Peyer's patch (tissue), 4 donors: Measurements from ENCODE around the gene TKFC. TPM values are rescaled to one million over a fixed set of nuclear protein-coding genes. Genes with fewer than 3 reads are reported as not detected.
A peak's percentile ranks its signal among the peaks of the same experiment; 100 is the strongest.

Experiments
- DNase-seq, 3 donors: peaks; one replicate each; pipeline ENCODE4 v3.0.0-alpha.2; 2017 to 2019
- H3K27ac ChIP-seq, 4 donors: fragments of 200-600 bp; sonication (generic); one replicate each; pipeline ENCODE4 v1.5.1; 2016 to 2019
- H3K27me3 ChIP-seq, 2 donors: fragments of 200-600 bp; sonication (generic); one replicate each; pipeline ENCODE4 v1.5.1; 2019
- H3K36me3 ChIP-seq, 3 donors: fragments of 200-600 bp; sonication (generic); one replicate each; pipeline ENCODE4 v1.5.1; 2016 to 2019
- H3K4me1 ChIP-seq, 4 donors: fragments of 200-600 bp; sonication (generic); one replicate each; pipeline ENCODE4 v1.5.1; 2016 to 2019
- H3K4me3 ChIP-seq, 4 donors: fragments of 200-600 bp; sonication (generic); 1 replicate in 3 of 4; 2 replicates in 1 of 4; pipeline ENCODE4 v1.5.1; 2016 to 2019; ENCODE audit warnings: mild to moderate bottlenecking in 1 of 4
- H3K9me3 ChIP-seq, 4 donors: fragments of 200-600 bp; sonication (generic); one replicate each; pipeline ENCODE4 v1.5.1; 2016 to 2019; ENCODE audit warnings: mild to moderate bottlenecking in 1 of 4
- CTCF ChIP-seq, 6 experiments: fragments of 450-650 bp in 4 of 6; fragments of 200-600 bp in 2 of 6; sonication (generic) in 1 of 6; IDR thresholded peaks; one replicate each; pipeline ENCODE4 v1.5.1; 2017 to 2019; ENCODE audit warnings: antibody characterized with exemption in 6 of 6, mild to moderate bottlenecking in 3 of 6, moderate library complexity in 1 of 6
- POLR2A ChIP-seq, 2 donors: fragments of 450-650 bp; IDR thresholded peaks; one replicate each; pipeline ENCODE4 v1.5.1; 2017; ENCODE audit warnings: antibody characterized with exemption in 2 of 2, mild to moderate bottlenecking in 2 of 2, moderate library complexity in 2 of 2
- total RNA-seq, 4 donors: library from RNA; depleted of rRNA; stranded (reverse); fragments of >200 nt; gene quantifications; one replicate each; pipeline ENCODE4 v1.1.0, GENCODE V29; 2016

The TKFC gene
- total RNA-seq, 4 donors from 2014 or later, result 172 to 755 (median 689) TPM

GRCh38 chr11:61292356-61292755 is 40.7 kb upstream of the TKFC start:
- no peaks in the 10 kb centered on the region for H3K9me3 ChIP-seq
- peaks cover 0 to 12% of the 10 kb centered on the region in 2 donors for H3K27me3 ChIP-seq
- DNase-seq, result no peak
- peaks cover 0 to 25% (median 16%) of the 10 kb centered on the region in 4 donors for H3K4me1 ChIP-seq
- H3K4me3 ChIP-seq, result no peak overlapping the region
- no peak overlapping the region for H3K27ac ChIP-seq
- no peaks in the 10 kb centered on the region for H3K36me3 ChIP-seq
- TF ChIP-seq CTCF (IDR thresholded peaks at IDR 0.05) (no peak), POLR2A (IDR thresholded peaks at IDR 0.05) (no peak)

GRCh38 chr11:61293867-61294716 is 38.9 kb upstream of the TKFC start:
- Histone ChIP-seq H3K27ac (no peak overlapping the region), H3K36me3 (peaks cover 0 to 3% (median 0%) of the 10 kb centered on the region in 3 donors), H3K27me3 (peaks cover 0 to 12% of the 10 kb centered on the region in 2 donors), H3K9me3 (no peaks in the 10 kb centered on the region), H3K4me1 (peaks cover 0 to 28% (median 16%) of the 10 kb centered on the region in 4 donors), H3K4me3 (peak overlapping the region; percentile 40 to 66 (median 60))
- TF ChIP-seq POLR2A (IDR thresholded peaks at IDR 0.05), result no peak
- no peak for TF ChIP-seq CTCF (IDR thresholded peaks at IDR 0.05)
- DNase-seq, result no peak

GRCh38 chr11:61294717-61295595 is 38.1 kb upstream of the TKFC start, which contains the start of gene VWCE:
Gene VWCE (minus strand): TSS chr11:61295316. CDS start chr11:61295037, 279 bp downstream.
- Histone ChIP-seq H3K4me3 (peak within 1 kb of the TSS; percentile 40 to 66 (median 60)), H3K27ac (peak within 1 kb of the TSS in 1 of 4 donors; percentile 5), H3K27me3 (peaks cover 0 to 12% of the 10 kb centered on the region in 2 donors), H3K4me1 (peaks cover 0 to 28% (median 16%) of the 10 kb centered on the region in 4 donors), H3K36me3 (peaks cover 0 to 12% (median 0%) of the 10 kb centered on the region in 3 donors), H3K9me3 (no peaks in the 10 kb centered on the region)
- TF ChIP-seq POLR2A (IDR thresholded peaks at IDR 0.05), result no peak
- TF ChIP-seq CTCF (IDR thresholded peaks at IDR 0.05), result peak in 2 of 6 experiments; percentile 11 to 14
- DNase-seq, result peak; percentile 18 to 73 (median 64)

- Histone ChIP-seq H3K27me3 (peaks cover 0 to 12% of the 10 kb centered on the region in 2 donors), H3K36me3 (peaks cover 0 to 18% (median 0%) of the 10 kb centered on the region in 3 donors), H3K9me3 (no peaks in the 10 kb centered on the region), H3K27ac (peak overlapping the region in 1 of 4 donors; percentile 5), H3K4me1 (peaks cover 0 to 28% (median 16%) of the 10 kb centered on the region in 4 donors), H3K4me3 (peak overlapping the region in 3 of 4 donors; percentile 59 to 66 (median 62))
- no peak for DNase-seq
- TF ChIP-seq POLR2A (IDR thresholded peaks at IDR 0.05) (no peak), CTCF (IDR thresholded peaks at IDR 0.05) (no peak)
Observed at GRCh38 chr11:61295596-61295926, 37.5 kb upstream of the TKFC start.

- H3K4me1 ChIP-seq, result peaks cover 0 to 28% (median 16%) of the 10 kb centered on the region in 4 donors
- H3K9me3 ChIP-seq, result no peaks in the 10 kb centered on the region
- TF ChIP-seq POLR2A (IDR thresholded peaks at IDR 0.05), result no peak
- TF ChIP-seq CTCF (IDR thresholded peaks at IDR 0.05), result no peak
- no peak overlapping the region for H3K27ac ChIP-seq
- H3K4me3 ChIP-seq, result no peak overlapping the region
- H3K27me3 ChIP-seq, result peaks cover 0 to 12% of the 10 kb centered on the region in 2 donors
- DNase-seq, result no peak
- H3K36me3 ChIP-seq, result peaks cover 0 to 35% (median 0%) of the 10 kb centered on the region in 3 donors
Observed at GRCh38 chr11:61297341-61297740, 35.7 kb upstream of the TKFC start.
